ENCODE data around the gene UGT1A1. TPM values are rescaled to one million over a fixed set of nuclear protein-coding genes. Genes with fewer than 3 reads are reported as not detected.

The UGT1A1 gene
- polyA plus RNA-seq, 3 donors from 2014 or later, result not detected

DNA sequence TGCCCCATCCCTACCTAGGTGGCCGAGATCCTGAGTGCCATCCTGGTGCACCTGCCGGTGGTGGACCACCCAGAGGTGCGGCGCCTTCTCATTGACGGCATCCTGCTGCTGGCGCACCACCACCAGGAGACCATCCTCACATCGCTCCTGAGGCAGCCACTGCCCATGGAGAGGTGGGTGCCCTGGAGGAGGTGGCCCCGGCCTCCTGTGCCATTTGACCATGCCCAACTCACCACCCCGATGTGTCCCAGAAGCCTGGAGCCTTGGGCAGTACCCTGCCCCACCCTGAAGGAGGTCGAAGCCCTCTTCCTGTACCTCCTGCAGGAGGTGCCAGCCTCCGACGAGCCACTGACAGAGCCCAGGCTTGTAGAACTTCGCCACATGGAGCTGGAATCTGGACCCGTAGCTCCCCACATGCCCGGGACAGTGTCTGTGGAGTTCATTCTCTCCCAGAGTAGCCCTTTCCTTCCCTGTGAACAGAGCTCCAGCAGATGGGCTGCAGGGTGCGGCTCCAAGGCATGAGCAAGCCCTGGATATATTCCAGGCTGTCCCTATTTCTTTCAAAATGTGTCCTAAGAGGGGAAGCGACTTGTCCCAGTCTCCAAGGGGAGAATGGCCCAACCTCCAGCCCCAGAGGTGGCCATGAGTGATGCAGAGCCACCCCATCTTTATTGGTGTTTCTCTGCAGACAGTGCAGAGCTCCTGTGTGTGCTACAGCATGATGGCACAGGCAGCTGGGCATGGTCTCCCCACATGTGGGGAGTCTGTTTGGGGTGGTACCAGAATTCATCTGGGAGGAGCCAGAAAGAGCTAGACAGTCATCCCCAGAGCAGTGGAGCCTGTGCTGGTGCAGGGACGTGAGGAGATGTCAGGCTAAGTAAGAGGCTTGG lies 60.1 kb downstream of the UGT1A1 start:
- H3K9me3 Mint-ChIP-seq, result no peaks in the 10 kb centered on the region
- no peaks in the 10 kb centered on the region for H3K4me1 Mint-ChIP-seq
- no peak overlapping the region for H3K4me3 Mint-ChIP-seq
- DNase-seq, result no peak
- peaks cover 0 to 6% (median 1%) of the 10 kb centered on the region in 3 donors for H3K27me3 Mint-ChIP-seq (ENCODE audit: low read depth in 3 of 3)
- no peaks in the 10 kb centered on the region for H3K36me3 Mint-ChIP-seq
- no peak overlapping the region for H3K27ac Mint-ChIP-seq

DNA sequence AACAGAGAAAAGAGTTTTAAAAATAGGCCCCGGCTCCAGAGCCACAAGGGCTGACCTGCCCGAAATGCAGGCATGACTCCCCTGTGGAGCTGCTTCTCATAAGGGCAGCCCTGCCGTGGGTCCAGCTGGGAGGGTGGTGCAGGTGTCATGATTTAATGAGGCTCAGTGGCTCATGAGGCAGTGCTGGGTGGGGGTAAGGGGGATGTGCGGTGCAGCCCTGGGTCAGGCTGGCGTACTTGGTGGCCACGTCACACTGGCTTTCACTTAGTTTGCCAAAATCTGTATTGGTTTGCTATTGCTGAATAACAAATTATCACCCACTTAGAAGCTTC lies 60.7 kb downstream of the UGT1A1 start:
- Mint-ChIP-seq H3K27ac (no peak overlapping the region), H3K27me3 (ENCODE audit: low read depth in 3 of 3) (peaks cover 0 to 6% (median 1%) of the 10 kb centered on the region in 3 donors), H3K4me1 (no peaks in the 10 kb centered on the region), H3K36me3 (no peaks in the 10 kb centered on the region), H3K9me3 (no peaks in the 10 kb centered on the region), H3K4me3 (no peak overlapping the region)
- no peak for DNase-seq

DNA sequence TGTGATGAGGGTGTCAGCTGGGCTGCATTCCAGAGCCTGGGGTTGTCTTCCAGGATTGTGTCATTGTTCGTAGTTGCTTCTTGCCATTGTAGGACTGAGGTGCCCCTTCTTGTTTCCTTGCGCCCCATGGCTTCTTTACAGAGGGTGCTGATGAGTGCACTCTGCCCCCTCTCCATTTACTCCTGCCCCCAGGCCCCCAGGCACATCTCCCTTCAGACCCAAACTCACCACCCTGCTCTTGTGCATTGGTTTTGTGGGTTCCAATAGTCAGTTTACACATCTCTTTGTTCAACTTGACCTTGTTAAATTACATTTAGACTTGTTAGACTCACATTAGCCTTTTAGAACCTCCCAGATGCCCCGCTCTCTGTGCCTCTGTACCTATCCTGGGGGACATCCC lies 61.1 kb downstream of the UGT1A1 start:
- Mint-ChIP-seq H3K27ac (no peak overlapping the region), H3K4me1 (no peaks in the 10 kb centered on the region), H3K27me3 (ENCODE audit: low read depth in 3 of 3) (peaks cover 0 to 5% (median 1%) of the 10 kb centered on the region in 3 donors), H3K36me3 (no peaks in the 10 kb centered on the region), H3K9me3 (no peaks in the 10 kb centered on the region), H3K4me3 (no peak overlapping the region)
- DNase-seq, result no peak

DNA sequence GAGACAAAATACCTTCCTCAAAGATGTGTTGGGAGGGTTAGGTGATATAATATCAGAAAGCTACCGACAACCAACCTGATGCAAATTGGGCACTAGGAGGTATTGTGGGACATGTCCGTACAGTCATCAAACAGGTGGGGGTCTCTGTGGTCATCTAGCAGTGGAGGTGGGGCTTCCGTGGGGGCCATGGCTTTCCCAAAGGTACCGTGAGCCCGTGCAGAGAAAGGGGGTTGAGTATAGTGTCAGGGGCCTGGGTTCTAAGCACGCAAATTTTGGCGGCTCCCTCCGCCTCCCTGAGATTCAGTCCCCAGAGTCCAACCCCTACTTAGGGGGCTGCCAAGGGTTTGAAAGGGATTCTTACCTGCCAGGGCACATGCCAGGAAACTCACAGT lies 61.6 kb downstream of the UGT1A1 start:
- H3K27me3 Mint-ChIP-seq (ENCODE audit: low read depth in 3 of 3), result peaks cover 0 to 3% (median 1%) of the 10 kb centered on the region in 3 donors
- no peaks in the 10 kb centered on the region for H3K4me1 Mint-ChIP-seq
- no peaks in the 10 kb centered on the region for H3K9me3 Mint-ChIP-seq
- no peak overlapping the region for H3K27ac Mint-ChIP-seq
- DNase-seq, result no peak
- H3K36me3 Mint-ChIP-seq, result no peaks in the 10 kb centered on the region
- H3K4me3 Mint-ChIP-seq, result no peak overlapping the region

DNA sequence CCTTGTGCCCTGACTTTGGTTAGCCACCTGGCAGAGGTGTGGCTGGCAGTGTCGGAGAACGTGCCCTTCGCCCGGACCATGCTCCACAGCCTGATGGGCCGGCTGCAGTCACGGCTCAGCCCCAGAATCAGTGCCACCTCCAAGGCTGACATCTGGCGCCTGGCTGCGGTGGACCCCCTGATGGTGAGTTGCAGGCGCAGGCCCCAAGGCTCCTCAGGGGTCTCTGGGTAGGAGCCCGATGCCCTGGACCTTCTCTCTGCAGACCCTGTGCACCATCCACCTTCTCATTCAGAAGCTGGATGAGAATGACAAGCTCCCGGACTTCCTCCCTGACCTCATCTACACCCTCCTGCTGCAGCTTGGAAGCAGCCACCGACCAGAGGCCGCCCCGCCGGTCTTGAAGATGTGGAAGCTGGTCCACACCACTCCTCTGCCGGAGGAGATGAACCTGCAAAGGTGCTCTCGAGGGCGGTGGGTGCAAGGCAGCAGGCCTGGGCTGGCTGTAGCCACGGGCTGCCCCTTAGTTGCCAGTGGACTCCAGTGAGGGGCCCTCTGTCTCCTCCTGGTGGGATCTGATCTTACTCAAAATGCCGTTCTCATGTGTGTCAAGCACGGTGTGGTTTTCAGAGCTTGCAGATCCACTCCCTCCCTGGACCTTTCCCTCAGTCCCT lies 62.2 kb downstream of the UGT1A1 start:
- Mint-ChIP-seq H3K4me1 (no peaks in the 10 kb centered on the region), H3K27me3 (ENCODE audit: low read depth in 3 of 3) (peaks cover 0 to 3% (median 1%) of the 10 kb centered on the region in 3 donors)
- DNase-seq, result no peak

More for the DNA sequence above, 62.2 kb downstream of the UGT1A1 start:
- Mint-ChIP-seq H3K4me3 (no peak overlapping the region), H3K27ac (no peak overlapping the region), H3K36me3 (no peaks in the 10 kb centered on the region), H3K9me3 (no peaks in the 10 kb centered on the region)

Other genes with a start within 250 kb of the UGT1A1 start
- 1 to 10 TPM; 3.4 to 8.6 (median 5.1) TPM for gene USP40, start 193.5 kb upstream of the UGT1A1 start, polyA plus RNA-seq
- not detected for gene UGT1A8, start 142.6 kb upstream of the UGT1A1 start, polyA plus RNA-seq
- gene UGT1A10, start 123.8 kb upstream of the UGT1A1 start, polyA plus RNA-seq, result not detected
- not detected for gene UGT1A9, start 88.4 kb upstream of the UGT1A1 start, polyA plus RNA-seq
- gene UGT1A7, start 78.4 kb upstream of the UGT1A1 start, polyA plus RNA-seq, result not detected
- not detected for gene UGT1A6, start 67.4 kb upstream of the UGT1A1 start, polyA plus RNA-seq
- not detected for gene UGT1A5, start 47.4 kb upstream of the UGT1A1 start, polyA plus RNA-seq
- gene UGT1A4, start 41.5 kb upstream of the UGT1A1 start, polyA plus RNA-seq, result not detected
- gene UGT1A3, start 31.2 kb upstream of the UGT1A1 start, polyA plus RNA-seq, result not detected
- not detected for gene MROH2A, start 18.1 kb downstream of the UGT1A1 start, polyA plus RNA-seq
- gene HJURP, start 94.3 kb downstream of the UGT1A1 start, polyA plus RNA-seq, result 1 to 10 TPM in 1 of 3 donors, under 1 TPM in 2; 0.47 to 1.2 (median 0.69) TPM
- under 1 TPM; 0.06 to 0.52 (median 0.42) TPM for gene TRPM8, start 157.1 kb downstream of the UGT1A1 start, polyA plus RNA-seq

All from immature natural killer cell (primary cell).